ENCODE results near the gene ANO3.
"Not testable (repeated sequence)": the region's sequence is repeated elsewhere in the genome, so short reads cannot be mapped to it uniquely, and the experiment has no call there.

The ANO3 gene

DNA sequence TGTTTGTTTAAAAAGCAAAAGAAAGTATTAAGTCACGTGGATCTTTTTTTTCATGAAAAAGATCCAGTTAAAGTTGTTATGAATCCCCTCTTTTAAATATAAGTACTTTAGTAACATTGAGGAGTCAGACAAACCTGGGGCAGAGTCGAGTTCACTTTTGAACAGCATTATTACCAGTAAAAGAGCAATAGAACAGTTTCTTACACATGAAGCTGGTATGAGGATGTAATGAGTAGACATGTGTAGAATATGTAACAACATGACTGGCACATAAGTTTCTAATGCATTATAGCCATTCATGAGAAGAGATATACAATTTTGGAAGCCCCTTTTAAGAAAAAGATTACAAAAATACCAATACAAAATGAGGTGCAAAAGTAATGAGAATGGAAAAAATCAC lies 247.8 kb downstream of the ANO3 start:
- DNase-seq: no peak

DNA sequence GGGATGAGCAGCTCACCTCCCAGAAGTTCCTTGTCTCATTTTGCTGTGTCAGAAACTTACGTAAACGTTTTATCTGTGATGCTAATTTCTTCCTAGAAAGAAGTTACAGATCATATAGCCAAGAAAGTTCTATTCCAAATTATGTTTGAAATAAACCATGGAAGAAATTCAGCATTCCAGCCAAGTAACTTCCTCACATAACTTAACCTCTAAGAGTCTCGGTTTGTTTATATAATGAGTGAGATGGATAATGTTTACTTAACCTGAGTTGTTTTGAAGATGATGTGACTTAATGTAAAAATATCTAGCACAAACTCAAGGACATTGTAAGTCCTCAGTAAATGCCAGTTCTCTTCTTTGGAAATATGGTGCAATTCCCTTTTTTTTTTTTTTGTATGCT lies 249.0 kb downstream of the ANO3 start:
- no peak for DNase-seq

DNA sequence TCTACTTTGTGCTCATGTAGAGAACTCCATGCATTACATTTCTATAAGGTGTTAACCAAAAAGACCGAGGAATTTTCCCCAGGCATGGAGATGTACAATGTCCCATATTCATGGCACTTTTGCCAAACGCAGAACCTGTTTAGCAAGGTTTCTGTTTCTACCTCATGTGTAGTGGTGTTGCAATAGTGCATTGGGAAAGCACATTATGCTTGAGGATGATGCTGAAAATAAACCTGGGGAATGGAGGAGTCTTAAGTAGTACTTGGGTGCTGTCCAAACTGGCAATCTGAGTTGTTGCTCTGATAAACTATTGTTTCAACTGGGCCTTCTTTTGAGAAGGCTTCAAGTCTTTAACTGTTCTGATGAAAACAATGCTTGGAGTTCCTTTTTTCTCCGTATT lies 251.6 kb downstream of the ANO3 start:
- DNase-seq: no peak

DNA sequence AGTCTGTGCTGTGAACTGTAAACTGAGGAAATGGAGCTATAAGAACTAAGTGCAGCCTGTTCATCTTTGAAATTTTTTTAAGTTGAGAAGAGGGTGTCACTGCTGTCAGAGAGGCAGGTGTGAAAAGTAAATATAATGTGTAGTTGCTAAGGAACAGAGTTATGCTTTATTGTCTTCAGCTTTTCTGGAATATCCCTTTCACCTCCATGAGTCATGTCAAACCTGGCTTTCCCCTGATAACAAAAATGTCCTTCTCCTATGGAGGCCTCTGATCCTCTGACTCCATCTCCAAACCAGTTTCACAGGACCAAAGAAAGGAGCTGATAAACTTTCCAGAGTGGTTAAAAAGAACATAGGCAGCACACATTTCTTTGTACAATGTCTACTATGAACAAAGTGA lies 252.9 kb downstream of the ANO3 start:
- no peak for DNase-seq

DNA sequence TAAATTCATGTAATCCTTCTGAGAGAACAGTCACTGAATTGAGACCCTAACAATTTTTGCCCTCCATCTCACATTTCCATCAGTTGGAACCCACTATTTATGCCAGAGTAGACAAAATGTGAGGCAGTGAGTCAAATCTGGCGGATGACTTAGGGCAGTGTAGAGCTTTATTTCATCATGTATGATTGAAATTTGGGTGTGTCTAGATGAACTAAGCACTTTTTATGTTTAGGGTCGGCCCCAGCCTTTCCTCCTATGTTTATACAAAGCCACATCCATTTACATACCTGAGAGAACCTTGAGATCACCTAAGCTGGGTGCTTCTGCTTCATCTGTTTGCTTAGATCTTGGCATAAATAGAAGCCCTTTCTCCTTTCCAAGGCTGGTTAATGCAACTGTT lies 255.1 kb downstream of the ANO3 start:
- DNase-seq: no peak

DNA sequence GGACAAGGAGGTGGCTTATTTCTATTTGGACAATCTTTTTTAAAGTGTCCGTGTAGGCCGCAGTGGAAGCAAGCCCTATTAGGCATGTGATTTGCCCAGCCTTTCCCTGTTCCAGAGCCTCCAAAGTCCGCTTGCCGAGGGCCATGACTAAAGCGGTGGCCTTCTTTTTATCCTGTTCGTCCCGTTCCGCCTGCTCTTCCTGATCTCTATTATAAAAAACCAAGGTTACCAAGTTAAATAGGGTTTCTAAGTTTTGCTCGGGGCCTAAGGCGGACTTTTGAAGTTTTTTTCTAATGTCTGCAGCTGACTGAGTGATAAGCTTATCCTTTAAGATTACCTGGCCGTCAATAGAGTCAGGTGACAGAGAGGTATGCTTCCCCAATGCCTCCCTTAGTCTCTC lies 261.8 kb downstream of the ANO3 start:
- no peak for DNase-seq

DNA sequence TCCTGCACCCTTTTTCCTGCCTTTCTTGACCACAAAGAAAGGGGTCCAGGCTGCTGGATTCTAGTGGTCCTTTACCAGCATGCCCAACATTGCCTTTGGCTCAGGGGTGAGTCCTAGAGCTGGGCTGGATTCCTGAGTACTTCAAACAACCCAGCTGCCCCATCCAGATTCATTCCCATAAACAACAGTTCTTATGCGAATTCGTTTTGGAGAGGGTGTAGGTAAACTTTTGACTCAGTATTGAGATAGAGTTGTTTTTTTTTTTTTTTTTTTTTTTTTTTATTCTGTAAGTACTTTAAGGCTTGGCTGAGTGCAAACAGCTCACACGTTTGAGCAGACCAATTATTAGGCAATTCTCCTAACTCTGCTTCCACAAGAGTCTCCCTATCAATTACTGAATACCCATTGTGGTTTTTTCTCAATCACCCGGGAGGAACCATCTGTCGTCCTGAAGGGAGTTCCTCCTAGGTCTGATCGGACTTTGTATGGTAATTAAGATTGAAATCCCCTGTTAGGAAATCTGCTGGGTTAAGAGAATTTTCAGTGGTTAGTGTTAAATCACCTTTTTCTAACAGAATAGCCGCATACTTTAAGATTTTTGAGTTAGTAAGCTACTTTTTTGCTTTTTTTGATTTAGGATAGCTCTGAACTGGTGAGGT lies 263.4 kb downstream of the ANO3 start:
- not testable (repeated sequence) for DNase-seq

DNA sequence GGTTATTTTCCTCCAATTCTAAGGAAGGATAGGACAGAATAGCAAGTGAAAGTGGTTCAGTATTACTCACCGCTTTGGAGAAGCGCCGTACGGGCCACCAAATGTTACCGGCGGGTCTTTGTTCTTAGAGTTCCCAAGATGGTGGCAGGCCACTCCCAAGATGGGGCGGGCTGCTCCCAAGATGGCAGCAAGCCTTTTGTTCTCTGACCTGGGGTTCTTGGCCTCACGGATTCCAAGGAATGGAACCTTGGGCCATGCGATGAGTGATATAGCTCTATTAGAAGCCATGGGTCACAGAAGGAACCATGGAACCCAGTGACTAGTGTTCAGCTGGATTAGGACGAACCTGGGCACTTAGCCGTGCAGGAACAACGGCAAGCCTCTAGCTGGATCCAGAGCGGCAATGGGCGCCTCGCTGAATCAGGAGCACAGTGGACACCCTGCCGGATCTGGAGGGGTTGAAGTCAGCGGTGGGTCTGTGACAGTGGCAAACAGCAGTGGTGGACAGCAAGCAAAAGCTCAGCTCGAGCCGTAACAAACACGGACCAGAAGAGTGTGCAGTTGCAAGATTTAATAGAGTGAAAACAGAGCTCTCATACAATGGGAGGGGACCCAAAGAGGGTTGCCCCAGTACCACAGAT lies 265.2 kb downstream of the ANO3 start:
- not testable (repeated sequence) for DNase-seq

DNA sequence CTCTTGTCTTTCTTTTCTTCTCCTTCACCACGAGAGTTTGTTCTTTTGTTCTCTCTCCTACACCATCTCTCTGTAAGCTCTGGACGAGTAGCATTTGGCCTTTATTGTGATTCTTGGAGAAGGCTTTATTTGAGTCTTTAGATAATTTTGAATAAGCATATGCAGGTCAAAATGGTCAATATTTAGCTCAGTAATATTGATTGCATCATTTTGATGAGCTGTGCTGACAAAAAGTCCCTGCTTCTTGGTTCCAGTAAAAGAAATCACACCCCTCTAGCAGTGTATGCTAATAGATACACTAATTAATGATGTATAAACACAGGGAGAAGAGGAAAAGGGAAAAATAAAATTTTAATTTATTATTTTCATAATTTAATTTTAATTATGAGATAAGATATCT lies 266.0 kb downstream of the ANO3 start:
- no peak for DNase-seq

DNA sequence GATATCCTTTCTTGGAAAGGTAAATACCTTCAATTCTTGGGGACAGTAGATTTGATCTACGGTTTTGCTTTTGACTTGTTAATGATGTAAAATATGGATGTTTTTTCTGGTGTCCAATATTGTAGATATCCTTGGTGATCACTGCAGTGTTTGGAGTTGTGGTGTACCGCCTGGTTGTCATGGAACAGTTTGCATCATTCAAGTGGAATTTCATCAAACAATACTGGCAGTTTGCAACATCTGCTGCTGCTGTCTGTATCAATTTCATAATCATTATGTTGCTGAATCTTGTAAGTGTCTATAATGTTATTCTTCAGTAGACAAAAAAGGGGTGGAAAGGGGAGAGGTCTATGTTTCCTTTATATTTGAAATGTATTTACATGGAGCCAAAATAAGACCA lies 267.5 kb downstream of the ANO3 start:
- no peak for DNase-seq

DNA sequence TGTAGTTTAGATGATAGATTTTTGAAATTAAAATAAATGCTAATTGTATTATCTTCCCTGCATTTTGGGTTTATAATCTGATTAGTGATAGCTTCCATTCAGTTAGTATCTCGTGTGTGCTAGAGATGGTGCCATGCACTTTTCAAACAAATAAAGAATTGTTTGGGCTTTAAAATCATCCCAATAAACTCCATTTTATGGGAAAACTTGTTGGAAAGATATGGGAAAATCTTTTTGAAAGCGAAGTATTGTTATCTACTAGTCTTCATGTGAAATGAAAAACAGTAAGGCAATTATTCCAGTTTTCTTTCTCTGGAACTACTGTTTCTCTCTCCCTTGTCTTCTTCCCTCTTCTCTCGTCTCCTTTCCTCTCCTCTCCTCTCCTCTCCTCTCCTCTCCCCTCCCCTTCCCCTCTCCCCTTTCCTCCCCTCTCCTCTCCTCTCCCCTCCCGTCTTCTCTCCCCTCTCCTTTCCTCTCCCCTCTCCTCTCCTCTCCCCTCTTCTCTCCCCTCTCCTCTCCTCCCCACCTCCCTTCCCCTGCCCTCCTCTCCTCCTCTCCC lies 268.0 kb downstream of the ANO3 start:
- no peak for DNase-seq

DNA sequence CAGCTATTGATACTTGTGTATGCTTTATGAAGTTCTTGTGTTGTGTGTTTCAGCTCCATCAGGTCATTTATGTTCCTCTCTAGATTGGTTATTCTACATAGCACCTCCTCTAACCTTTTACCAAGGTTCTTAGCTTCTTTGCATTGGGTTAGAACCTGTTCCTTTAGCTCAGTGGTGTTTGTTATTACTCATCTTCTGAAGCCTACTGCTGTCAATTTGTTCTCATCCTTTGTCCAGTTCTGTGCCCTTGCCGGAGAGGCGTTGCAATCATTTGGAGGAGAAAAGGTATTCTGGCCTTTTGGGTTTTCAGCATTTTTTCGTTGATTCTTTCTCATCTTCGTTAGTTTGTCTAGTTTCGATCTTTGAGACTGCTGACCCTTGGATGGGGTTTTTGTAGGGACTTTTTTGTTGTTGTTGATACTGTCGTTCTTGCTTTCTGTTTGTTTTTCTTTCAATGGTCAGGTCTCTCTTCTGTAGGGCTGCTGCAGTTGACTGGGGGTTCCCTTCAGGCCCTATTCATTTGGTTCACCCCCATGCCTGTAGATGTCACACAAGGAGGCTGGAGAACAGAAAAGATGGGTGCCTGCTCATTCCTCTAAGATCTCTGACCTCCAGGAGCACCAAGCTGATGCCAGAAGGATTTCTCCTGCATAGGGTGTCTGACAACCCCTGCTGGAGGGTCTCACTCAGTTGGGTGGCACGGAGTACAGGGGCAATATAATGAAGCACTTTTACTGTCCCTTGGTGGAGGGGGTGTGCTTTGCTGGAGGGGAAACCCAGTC lies 276.0 kb downstream of the ANO3 start:
- no peak for DNase-seq

DNA sequence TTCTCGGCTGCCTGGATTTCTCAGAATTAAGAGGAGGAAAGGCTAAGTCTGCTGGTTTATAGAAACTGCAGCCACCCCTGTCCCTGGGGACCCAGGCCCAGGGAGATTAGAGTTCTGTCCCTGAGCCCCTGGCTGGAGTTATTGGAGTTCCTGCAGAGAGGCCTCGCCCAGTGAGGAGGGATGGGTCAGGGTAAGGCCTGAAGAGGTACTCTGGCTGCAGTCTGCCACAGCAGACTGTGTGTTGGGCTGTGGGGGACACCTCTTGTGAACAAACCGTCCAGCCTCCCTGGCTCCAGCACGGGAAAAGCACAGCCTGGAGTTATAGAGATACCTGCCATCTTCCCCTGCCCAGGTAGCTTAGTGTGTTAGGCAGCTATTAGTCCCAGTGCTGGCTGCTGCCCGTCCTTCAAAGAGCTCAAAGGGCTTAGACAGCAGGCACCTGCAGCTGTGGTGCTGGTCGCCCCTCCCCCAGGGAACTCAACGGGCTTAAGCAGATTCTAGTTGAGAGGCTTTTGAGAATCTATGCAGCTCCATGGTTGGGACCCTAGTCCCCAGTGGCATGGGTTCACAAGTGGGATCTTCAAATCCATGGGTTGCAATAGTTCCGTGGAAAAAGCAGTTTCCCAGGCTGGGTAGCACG lies 276.7 kb downstream of the ANO3 start:
- DNase-seq: no peak

DNA sequence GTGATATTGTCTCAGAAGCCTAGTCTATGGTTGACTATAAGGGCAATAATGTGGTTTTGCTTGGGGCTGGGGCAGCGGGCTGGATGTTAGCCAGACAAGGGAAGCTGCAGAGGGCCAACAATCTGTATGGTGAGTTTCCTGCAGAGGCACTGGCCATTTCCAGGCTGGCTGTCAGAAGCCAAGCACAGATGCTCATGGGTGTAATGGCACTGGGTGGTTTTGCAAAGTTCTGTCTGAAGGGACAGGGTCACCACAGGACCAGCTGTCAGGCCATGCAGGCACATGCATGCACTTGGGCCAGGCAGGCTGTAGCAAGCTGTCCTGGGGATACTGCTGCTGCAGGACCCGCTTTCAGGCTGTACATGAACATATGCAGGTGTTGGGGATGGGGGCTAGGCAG lies 281.8 kb downstream of the ANO3 start:
- DNase-seq: no peak

DNA sequence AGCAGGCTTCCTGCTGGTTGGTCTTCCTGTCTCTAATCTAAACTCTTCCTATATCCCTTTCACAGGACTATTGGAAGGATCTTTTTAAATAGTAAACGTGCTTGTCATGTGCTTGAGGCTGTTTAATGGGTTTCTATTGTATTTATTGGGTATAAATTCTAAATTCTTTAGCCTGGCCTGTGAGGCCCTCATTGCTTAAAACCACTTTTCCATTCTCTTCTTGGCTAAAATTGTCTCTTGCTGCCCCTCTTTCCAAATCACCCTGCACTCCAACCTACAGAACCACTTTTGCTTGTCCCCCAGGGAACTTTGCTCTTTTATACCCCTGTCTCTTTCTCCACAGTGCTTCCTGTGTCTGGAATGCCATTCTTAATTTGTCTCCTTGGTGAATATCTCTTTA lies 286.5 kb downstream of the ANO3 start:
- DNase-seq: no peak

DNA sequence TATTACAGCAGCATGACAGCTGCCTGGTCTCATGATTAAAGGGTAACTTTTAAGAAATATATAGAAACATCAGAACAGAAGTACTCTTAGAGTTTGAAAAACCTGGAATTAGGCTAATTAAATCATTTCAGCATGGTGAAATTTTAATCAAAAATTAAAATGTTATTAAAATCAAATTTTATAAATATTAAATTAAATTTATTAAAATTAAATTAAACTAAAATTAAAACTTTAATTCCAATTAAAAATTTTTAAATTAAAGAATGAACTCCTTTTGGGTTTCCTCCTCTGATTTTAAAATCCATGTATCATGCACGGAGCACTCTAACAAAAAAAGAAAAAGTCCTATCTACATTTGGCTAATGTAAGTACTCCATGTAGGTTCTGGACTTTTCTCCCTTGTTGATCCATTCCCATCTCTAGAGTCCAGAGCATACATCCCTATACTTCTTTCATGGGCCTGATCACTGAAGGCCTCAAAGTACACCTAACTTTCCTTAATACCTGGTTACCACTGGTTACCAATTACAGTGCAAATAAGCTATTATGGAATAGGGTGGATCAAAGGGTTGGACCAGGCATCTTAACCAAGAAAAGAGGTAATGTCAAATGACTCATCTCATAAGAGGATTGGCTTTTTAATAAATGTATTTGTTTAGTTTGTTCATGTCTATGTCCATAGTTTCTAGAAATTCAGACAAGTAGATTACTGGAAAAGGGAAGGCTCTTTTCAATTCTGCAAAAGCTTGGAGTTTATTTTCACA lies 288.5 kb downstream of the ANO3 start:
- no peak for DNase-seq

DNA sequence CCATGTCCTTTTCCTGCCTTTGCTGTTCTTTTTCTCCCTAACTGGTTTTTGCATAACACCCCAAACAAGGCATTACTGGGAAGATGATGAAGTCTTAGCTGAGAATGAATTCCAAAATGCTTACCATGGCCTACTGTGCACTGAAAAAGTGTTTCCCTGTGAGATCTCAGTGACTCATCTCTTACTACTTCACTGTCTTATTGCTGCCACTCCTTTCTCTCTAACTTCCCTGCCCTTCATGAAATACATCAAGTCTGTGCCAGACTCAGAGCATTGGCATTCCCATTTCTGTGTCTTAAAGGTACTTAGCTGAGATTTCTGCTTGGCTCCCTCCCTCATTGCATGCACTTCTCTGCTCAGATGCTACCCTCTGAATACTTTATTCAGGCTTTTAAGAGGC lies 289.2 kb downstream of the ANO3 start:
- no peak for DNase-seq

DNA sequence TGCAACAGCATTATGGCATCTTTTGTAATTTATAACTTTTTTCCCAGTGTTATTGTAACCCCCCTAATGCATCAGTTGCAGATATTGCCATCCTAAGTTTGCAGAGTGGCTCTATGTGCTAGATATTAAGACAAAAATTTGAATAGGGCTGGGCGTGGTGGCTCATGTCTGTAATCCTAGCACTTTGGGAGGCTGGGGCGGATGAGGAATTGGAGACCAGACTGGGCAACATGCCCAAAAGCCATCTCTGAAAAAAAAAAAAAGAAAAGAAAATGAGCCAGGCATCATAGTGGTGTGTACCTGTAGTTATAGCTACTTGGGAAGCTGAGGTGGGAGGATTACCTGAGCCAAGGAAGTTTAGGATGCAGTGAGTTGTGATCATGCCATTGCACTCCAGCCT lies 290.3 kb downstream of the ANO3 start:
- no peak for DNase-seq

DNA sequence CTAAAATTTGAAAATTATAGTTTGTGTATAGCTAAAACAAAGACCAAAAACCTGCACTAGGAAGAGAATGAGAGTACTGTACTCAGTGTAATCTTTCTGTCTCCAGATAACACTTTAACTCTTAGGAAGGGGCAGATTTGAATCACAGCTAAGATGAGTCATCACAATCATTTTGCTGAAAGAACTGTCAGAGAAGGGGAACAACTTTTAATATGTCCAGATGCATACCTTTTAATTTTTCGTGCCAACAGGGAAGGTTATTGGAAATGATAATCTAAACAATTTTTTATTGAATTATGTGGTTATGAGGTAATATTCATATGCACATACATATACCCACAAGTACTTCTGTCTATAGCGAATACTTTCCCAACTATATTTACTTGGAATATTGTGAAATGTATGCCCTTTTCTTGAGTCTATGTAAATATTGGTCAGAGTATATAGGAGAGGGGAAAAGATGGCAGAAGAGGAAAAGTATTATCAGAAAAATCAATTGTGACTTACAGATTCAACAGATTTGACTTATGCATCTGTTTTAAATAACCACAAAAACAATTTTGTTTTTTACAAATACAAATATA lies 291.2 kb downstream of the ANO3 start:
- DNase-seq: no peak

DNA sequence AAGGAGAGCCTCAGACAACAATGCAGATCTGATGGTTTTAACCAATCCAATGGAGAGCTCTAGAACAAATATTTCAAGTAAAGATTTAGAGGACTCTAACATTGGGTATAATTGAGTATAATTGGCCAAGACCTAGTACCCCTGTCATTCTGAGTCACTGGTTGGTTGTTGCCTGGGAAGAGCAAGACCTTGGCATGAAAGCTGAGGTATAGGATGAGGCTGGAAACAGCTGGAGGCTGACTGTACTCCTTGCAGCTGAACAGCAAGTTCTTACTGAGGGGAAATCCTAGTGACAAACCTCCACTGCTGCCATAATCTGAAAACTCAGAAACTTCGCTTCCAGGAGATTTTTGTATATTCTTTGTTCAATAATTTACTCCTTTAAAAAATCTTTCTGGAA lies 294.4 kb downstream of the ANO3 start:
- DNase-seq: no peak

DNA sequence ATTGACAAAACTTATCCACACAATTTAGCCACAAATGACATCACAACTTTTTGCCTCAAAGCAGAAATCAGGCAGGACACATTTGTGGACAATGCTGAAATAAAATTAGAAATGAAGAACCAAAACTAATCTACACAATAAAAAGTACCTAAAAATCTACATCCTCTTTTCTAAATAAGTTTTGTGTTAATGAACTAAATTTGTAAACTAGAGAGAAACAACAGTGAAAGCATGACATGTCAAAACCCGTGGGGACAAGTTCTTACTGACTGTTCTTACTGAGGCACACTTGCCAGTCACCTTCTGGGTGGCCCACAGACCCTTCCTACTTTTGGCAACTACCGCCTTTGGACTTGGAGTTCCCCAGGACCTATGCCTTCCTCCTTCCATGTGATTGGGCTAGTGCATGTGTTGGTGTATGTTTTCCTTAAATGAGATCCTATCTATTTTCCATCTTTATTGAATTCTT lies 300.8 kb downstream of the ANO3 start:
- DNase-seq: no peak

DNA sequence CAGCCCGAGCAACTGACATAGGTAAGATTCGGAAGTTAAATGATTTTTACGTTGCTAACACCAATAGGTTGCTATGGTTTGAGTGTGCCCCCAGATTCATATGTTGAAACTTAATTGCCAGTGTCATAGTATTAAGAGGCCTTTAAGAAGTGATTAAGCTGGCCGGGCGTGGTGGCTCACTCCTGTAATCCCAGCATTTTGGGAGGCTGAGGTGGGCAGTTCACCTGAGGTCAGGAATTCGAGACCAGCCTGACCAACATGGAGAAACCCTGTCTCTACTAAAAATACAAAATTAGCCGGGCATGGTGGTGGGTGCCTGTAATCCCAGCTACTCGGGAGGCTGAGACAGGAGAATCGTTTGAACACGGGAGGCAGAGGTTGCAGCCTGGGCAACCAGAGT lies 311.4 kb downstream of the ANO3 start:
- not testable (repeated sequence) for DNase-seq

Data from NCI-H2029 treated with DMSO at 0.1 percent for 48 hours (cell line).